ENCODE measurements around the gene MPP3.

- TF ChIP-seq EZH2 (IDR thresholded peaks at IDR 0.05) (no peak), POLR2AphosphoS5 (IDR thresholded peaks at IDR 0.05; ENCODE audit: borderline replicate concordance, low read depth, low read length) (no peak)
These were observed 72.6 kb downstream of the MPP3 start for GRCh38 chr17:43760254-43760852.

Measured in SK-N-MC (cell line).